Osteocyte (in vitro differentiated cells): ENCODE results near the gene SORT1. TPM values are rescaled to one million over a fixed set of nuclear protein-coding genes. Genes with fewer than 3 reads are reported as not detected.

Experiments
- DNase-seq: peaks from one replicate; pipeline ENCODE4 v3.0.0; 2021; ENCODE audit warnings: mixed read lengths; ENCODE audit not compliant: unreplicated experiment; ENCODE audit errors: extremely low spot score
- H3K27ac Mint-ChIP-seq: one replicate; pipeline ENCODE4 v1.8.0; 2021; ENCODE audit warnings: mild to moderate bottlenecking, mixed read lengths; ENCODE audit not compliant: unreplicated experiment
- H3K27me3 Mint-ChIP-seq: one replicate; pipeline ENCODE4 v1.8.0; 2021; ENCODE audit warnings: mixed read lengths; ENCODE audit not compliant: unreplicated experiment
- H3K36me3 Mint-ChIP-seq: one replicate; pipeline ENCODE4 v1.8.0; 2021; ENCODE audit warnings: mixed read lengths; ENCODE audit not compliant: unreplicated experiment
- H3K4me1 Mint-ChIP-seq: one replicate; pipeline ENCODE4 v1.8.0; 2021; ENCODE audit warnings: mixed read lengths; ENCODE audit not compliant: unreplicated experiment
- H3K4me3 Mint-ChIP-seq: one replicate; pipeline ENCODE4 v1.8.0; 2021; ENCODE audit warnings: mild to moderate bottlenecking, moderate library complexity, mixed read lengths; ENCODE audit not compliant: unreplicated experiment
- H3K9me3 Mint-ChIP-seq: one replicate; pipeline ENCODE4 v1.8.0; 2021; ENCODE audit warnings: mixed read lengths; ENCODE audit not compliant: unreplicated experiment
- CTCF ChIP-seq: fragments of 200-600 bp; sonication (generic); IDR thresholded peaks from 2 replicates; pipeline ENCODE4 v1.5.0; 2021; ENCODE audit warnings: antibody characterized with exemption, mild to moderate bottlenecking, moderate library complexity
- total RNA-seq: library from RNA; stranded (reverse); gene quantifications from 2 replicates; pipeline ENCODE4 v1.2.1, GENCODE V29; 2021

SORT1 gene
- total RNA-seq, 1 donor from 2014 or later, result 71.4 TPM

GRCh38 chr1:109389638-109390341 lies 7.9 kb downstream of the SORT1 start:
- Mint-ChIP-seq H3K4me3 (no peak overlapping the region), H3K27ac (peak overlapping the region; percentile 95), H3K36me3 (peaks cover 3% of the 10 kb centered on the region), H3K9me3 (no peaks in the 10 kb centered on the region), H3K4me1 (peaks cover 75% of the 10 kb centered on the region), H3K27me3 (no peaks in the 10 kb centered on the region)
- DNase-seq, result no peak
- no peak for TF ChIP-seq CTCF

- Mint-ChIP-seq H3K36me3 (peaks cover 3% of the 10 kb centered on the region), H3K27ac (peak overlapping the region; percentile 95), H3K27me3 (no peaks in the 10 kb centered on the region), H3K4me1 (peaks cover 73% of the 10 kb centered on the region), H3K4me3 (no peak overlapping the region), H3K9me3 (no peaks in the 10 kb centered on the region)
- no peak for DNase-seq
- no peak for TF ChIP-seq CTCF
These were observed 8.7 kb downstream of the SORT1 start for GRCh38 chr1:109388884-109389637.

- no peak for DNase-seq
- Mint-ChIP-seq H3K4me1 (peaks cover 75% of the 10 kb centered on the region), H3K27me3 (no peaks in the 10 kb centered on the region), H3K27ac (peak overlapping the region; percentile 29), H3K9me3 (no peaks in the 10 kb centered on the region), H3K4me3 (no peak overlapping the region), H3K36me3 (peaks cover 3% of the 10 kb centered on the region)
- TF ChIP-seq CTCF, result no peak
These were observed 9.5 kb downstream of the SORT1 start for GRCh38 chr1:109388208-109388711.

- no peak overlapping the region for H3K4me3 Mint-ChIP-seq
- TF ChIP-seq CTCF, result no peak
- no peaks in the 10 kb centered on the region for H3K9me3 Mint-ChIP-seq
- peaks cover 3% of the 10 kb centered on the region for H3K36me3 Mint-ChIP-seq
- H3K27me3 Mint-ChIP-seq, result no peaks in the 10 kb centered on the region
- no peak for DNase-seq
- H3K27ac Mint-ChIP-seq, result peak overlapping the region; percentile 63
- H3K4me1 Mint-ChIP-seq, result peaks cover 59% of the 10 kb centered on the region
These were observed 11.5 kb downstream of the SORT1 start for GRCh38 chr1:109386054-109386717.

- Mint-ChIP-seq H3K27me3 (no peaks in the 10 kb centered on the region), H3K9me3 (no peaks in the 10 kb centered on the region), H3K36me3 (peaks cover 3% of the 10 kb centered on the region), H3K27ac (peak overlapping the region; percentile 76), H3K4me3 (no peak overlapping the region), H3K4me1 (peaks cover 52% of the 10 kb centered on the region)
- DNase-seq, result no peak
- no peak for TF ChIP-seq CTCF
These were observed 12.3 kb downstream of the SORT1 start for GRCh38 chr1:109385417-109385816.
